HG03469 (cell line): Measurements from ENCODE around the gene GTF2H1.
"Not testable (repeated sequence)": the region's sequence is repeated elsewhere in the genome, so short reads cannot be mapped to it uniquely, and the experiment has no call there.

ENCODE experiments used
- ATAC-seq: cut with Tn5 transposase; IDR thresholded peaks from one replicate; pipeline ENCODE4 v1.9.1; 2021; ENCODE audit warnings: mild to moderate bottlenecking, moderate library complexity, moderate number of reproducible peaks; ENCODE audit not compliant: unreplicated experiment

The GTF2H1 gene

GRCh38 chr11:18372201-18372600, 49.8 kb downstream of the GTF2H1 start:
- no peak for ATAC-seq

GRCh38 chr11:18374956-18375355, 52.6 kb downstream of the GTF2H1 start:
- no peak for ATAC-seq

GRCh38 chr11:18375941-18376340, 53.6 kb downstream of the GTF2H1 start:
- ATAC-seq, result no peak

GRCh38 chr11:18379201-18379600, 56.8 kb downstream of the GTF2H1 start:
- no peak for ATAC-seq

- ATAC-seq, result peak; percentile 83
These were observed 61.2 kb downstream of the GTF2H1 start for GRCh38 chr11:18383388-18384156.

GRCh38 chr11:18384157-18384641, 61.8 kb downstream of the GTF2H1 start:
- ATAC-seq, result peak; percentile 31

- ATAC-seq, result no peak
These were observed 67.7 kb downstream of the GTF2H1 start for GRCh38 chr11:18390088-18390487.

GRCh38 chr11:18392434-18393321, 70.3 kb downstream of the GTF2H1 start:
- no peak for ATAC-seq

GRCh38 chr11:18393581-18394274, 71.4 kb downstream of the GTF2H1 start:
- ATAC-seq, result no peak

- peak; percentile 42 for ATAC-seq
These were observed 72.0 kb downstream of the GTF2H1 start, which contains the start of gene LDHA for GRCh38 chr11:18394275-18394927. LDHA (plus strand) TSS chr11:18394563; CDS start chr11:18396843, 2,280 bp downstream.

- ATAC-seq, result no peak
These were observed 72.8 kb downstream of the GTF2H1 start for GRCh38 chr11:18394928-18395734.

- ATAC-seq, result peak; percentile 62
These were observed 73.6 kb downstream of the GTF2H1 start for GRCh38 chr11:18395735-18396504.

GRCh38 chr11:18397921-18398320, 75.6 kb downstream of the GTF2H1 start:
- ATAC-seq, result no peak

GRCh38 chr11:18401077-18401476, 78.7 kb downstream of the GTF2H1 start:
- ATAC-seq, result not testable (repeated sequence)

GRCh38 chr11:18404062-18404461, 81.7 kb downstream of the GTF2H1 start:
- no peak for ATAC-seq

GRCh38 chr11:18407400-18407799, 85.0 kb downstream of the GTF2H1 start:
- not testable (repeated sequence) for ATAC-seq

- ATAC-seq, result no peak
These were observed 86.4 kb downstream of the GTF2H1 start for GRCh38 chr11:18408558-18409291.

- no peak for ATAC-seq
These were observed 94.1 kb downstream of the GTF2H1 start for GRCh38 chr11:18416459-18416858.
